HFF-Myc (cell line): ENCODE results near the gene SORBS1.

Experiments used
- DNase-seq: peaks from one replicate; pipeline ENCODE4 v3.0.0-alpha.2; 2011; ENCODE audit warnings: low read depth; ENCODE audit errors: extremely low read depth
- H3K4me3 ChIP-seq: replicated peaks from 2 replicates; pipeline ENCODE4 v1.5.1; 2011; ENCODE audit warnings: low read depth, mild to moderate bottlenecking, control low read depth, low read length
- TF ChIP-seq, protein P1 (sequence below): IDR thresholded peaks from 2 replicates; pipeline ENCODE4 v1.5.1; 2012; ENCODE audit warnings: mild to moderate bottlenecking, low read depth, low read length, control low read depth; ENCODE audit errors: missing control alignments

SORBS1 gene

DNA sequence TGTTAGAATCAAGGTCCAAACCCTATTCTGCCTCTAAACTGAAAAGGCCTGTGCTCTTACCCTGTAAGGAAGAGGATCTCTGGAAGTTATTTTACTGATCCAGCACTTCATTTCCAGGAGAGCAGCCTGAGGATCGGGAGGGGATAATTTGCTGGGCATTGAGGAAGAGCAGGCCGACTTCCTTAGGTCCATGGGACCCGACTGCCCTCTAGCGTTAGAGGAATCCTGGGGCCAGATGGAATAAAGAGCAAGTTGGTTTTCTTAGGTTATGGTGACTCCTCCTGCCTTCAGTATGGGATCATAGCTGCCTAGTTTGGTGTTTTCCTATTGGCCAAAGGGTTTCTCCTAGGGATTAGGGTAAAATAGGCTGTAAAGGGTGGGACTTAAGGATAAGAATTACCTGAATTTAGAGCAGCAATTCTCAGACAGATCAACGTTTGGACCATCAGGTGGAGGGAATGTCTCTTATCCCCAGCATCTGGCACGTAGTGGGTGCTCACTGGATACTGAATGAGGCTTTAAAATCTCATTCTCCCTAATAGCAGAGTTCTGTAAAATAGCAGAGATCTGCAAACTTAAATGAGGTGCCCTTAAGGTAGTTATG is 40.0 kb upstream of the SORBS1 start:
- DNase-seq: peak; percentile 61
- TF ChIP-seq, protein P1, sequence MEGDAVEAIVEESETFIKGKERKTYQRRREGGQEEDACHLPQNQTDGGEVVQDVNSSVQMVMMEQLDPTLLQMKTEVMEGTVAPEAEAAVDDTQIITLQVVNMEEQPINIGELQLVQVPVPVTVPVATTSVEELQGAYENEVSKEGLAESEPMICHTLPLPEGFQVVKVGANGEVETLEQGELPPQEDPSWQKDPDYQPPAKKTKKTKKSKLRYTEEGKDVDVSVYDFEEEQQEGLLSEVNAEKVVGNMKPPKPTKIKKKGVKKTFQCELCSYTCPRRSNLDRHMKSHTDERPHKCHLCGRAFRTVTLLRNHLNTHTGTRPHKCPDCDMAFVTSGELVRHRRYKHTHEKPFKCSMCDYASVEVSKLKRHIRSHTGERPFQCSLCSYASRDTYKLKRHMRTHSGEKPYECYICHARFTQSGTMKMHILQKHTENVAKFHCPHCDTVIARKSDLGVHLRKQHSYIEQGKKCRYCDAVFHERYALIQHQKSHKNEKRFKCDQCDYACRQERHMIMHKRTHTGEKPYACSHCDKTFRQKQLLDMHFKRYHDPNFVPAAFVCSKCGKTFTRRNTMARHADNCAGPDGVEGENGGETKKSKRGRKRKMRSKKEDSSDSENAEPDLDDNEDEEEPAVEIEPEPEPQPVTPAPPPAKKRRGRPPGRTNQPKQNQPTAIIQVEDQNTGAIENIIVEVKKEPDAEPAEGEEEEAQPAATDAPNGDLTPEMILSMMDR: peak; percentile 97
- H3K4me3 ChIP-seq: no peak overlapping the region

DNA sequence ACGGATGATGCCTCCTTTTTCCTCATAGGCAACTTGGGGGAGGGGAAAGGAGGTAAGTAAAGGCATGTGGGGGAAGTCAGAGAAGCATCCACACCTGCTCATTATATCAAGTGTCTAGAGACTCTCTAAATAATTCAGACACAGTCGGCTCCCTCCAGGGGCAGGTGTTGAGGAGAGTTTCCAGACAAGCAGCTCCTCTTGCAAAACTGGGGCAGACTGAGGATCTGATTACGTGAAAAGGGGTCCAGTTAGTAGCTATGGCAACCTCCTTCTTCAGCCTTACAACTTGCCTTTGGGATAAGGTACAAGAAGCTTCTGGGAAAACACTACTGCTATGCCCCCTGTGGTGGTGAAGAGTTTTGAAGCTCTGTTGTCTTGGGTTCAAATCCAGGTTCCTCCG is 39.0 kb upstream of the SORBS1 start:
- no peak for DNase-seq
- TF ChIP-seq, protein P1: no peak

DNA sequence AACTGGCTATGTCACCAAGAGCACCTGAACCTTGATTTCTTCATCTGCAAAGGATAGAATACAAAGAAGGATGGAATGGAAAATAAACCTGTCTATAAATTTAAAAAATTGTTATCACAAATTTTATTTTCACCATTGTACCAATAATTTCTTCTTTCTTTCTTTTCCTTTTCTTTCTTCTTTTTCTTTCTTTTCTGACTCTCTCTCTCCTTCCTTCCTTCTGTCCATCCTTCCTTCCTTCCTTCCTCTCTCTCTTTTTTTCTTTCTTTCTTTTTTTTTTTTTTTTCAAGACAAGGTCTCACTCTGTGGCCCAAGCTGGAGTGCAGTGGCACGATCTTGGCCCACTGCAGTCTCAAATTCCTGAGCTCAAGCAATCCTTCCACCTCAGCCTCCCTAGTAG is 36.6 kb upstream of the SORBS1 start:
- TF ChIP-seq, protein P1: no peak
- no peak overlapping the region for H3K4me3 ChIP-seq
- no peak for DNase-seq

More for the DNA sequence above, 39.0 kb upstream of the SORBS1 start:
- no peak overlapping the region for H3K4me3 ChIP-seq

DNA sequence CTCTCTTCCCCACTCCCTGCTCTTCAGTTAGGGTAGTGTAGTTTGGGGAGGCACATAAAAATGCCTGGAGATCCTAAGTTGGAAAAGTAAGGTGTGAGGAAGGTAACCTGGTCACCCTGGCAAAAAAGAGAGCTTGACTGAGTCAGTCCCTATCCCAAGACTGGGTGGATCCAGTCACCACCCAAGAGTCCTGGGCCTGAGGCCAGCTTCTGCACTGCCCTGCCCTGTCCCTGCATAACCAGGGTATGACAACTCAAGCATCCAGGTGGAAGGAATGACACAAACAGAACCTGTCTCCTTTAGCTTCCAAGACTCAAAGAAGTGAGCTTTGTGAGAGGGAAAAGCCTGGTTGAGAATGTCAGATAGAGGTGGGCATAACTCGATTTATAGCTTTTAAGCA is 26.9 kb upstream of the SORBS1 start:
- DNase-seq: no peak
- TF ChIP-seq, protein P1: no peak
- H3K4me3 ChIP-seq: no peak overlapping the region

DNA sequence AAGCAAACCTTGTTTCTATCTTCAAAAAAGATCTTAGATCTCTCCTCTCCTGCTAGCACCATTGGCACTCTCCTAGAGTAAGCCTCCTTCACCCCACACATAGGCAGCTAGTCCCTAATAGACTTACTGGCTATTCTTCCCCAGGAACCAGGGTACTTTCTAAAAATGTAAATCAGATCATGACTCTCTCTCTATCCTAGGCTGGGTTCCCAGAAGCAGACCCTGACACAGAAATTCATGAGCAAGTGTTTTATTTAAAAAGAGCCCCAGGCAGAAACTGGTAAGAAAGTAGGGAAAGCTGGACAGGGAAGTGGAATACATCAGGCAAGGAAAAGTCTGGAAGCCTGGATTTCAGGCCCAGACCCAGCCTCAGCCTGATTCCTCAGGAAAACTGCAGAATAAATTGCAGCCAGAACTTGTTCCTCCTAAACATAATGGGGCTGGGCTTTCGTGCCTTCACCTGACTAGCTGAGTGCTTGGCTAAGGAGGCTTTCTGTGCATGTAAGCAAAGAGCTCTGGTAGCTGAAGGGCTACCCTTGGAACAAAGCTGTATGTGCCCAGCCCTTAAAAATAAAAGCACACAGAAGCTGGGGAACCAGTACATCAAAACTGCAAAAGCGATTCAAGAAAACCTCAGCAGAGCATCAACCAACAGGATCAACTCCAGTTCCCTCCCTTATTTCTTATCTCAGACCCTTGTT is 18.8 kb upstream of the SORBS1 start:
- DNase-seq: no peak
- no peak overlapping the region for H3K4me3 ChIP-seq
- TF ChIP-seq, protein P1: no peak

DNA sequence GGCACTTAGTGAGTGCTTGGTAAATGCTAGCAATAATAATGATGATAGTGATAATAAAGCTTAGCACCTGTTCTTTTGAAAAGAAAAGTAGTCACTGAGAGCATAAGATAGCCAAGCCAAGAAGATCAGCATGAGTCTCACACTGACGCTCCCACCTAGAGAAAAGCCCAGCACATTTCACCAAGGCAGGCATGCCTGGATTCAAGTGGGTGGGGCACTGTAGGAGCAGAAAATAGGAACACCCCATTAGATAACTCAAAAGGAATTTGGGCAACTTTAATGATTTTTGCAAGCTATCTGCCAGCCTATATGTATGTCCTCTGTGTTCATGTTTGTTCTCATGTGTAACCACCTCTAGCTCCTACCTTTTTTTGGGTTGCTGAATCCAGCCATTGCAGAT is 18.1 kb upstream of the SORBS1 start:
- TF ChIP-seq, protein P1: no peak
- no peak overlapping the region for H3K4me3 ChIP-seq
- DNase-seq: no peak

DNA sequence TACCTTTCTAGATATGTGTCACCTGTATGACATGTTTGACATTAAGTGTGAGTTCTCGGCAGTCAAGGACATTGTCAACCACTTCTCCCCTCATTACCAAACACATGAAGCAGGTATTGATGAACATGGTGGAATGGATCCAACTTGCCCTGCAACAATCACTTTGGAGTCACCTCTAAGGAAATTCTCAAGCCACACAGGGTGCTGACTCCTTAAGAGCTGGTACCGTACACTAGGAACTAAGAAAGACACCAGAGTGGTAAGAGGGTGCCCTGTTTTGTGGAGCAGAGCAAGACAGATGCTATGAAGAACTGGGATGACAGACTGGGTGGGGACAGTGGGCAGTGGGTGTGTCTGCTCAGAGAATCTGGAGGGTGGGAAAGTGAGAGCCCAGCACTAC is 17.4 kb upstream of the SORBS1 start:
- no peak for DNase-seq
- H3K4me3 ChIP-seq: no peak overlapping the region
- TF ChIP-seq, protein P1: no peak
